ENCODE results near the gene NOC4L. TPM values are rescaled to one million over a fixed set of nuclear protein-coding genes. Genes with fewer than 3 reads are reported as not detected.

NOC4L gene
- total RNA-seq, 1 donor from 2014 or later: 10.0 TPM

DNA sequence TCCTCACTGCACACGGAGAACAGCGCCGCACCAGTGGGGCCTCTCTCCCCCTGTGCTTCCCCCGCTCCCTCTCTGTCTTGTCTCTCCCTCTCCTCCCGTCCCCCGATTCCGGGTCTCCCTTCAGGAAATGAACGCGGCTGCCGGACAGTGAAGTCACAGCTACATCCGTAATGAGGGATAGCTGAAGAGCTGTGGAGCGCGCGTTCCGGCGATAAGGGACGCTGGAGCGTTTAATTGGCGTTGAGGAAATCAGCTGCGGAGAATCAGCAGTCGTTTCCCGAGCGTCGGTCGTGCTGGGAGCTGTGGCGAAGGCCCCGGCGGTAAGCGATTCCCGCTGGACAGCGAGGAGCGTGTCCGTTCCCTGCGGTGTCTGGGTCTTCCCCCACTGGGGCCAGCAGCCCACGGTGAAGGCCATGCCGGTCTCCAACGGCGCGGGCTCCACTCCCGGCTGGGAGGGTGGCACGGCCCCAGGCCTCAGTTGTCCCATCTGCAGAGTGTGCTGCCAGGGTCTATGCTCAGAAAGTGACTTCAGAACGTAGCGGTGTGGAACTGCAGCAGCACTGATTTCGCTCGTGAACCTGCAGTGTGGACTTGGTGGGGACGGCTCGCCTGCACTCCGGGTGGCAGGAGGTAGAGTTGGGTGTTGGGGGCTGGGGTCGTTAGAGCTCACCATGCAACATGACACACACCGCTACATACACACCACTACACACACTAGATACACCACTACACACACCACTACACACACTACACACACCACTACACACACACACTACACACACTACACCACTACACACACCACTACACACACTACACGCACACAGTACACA lies 10.9 kb downstream of the NOC4L start:
- H3K27me3 ChIP-seq (ENCODE audit: control insufficient read depth, insufficient read depth, low read length): no peaks in the 10 kb centered on the region
- TF ChIP-seq, protein P1, sequence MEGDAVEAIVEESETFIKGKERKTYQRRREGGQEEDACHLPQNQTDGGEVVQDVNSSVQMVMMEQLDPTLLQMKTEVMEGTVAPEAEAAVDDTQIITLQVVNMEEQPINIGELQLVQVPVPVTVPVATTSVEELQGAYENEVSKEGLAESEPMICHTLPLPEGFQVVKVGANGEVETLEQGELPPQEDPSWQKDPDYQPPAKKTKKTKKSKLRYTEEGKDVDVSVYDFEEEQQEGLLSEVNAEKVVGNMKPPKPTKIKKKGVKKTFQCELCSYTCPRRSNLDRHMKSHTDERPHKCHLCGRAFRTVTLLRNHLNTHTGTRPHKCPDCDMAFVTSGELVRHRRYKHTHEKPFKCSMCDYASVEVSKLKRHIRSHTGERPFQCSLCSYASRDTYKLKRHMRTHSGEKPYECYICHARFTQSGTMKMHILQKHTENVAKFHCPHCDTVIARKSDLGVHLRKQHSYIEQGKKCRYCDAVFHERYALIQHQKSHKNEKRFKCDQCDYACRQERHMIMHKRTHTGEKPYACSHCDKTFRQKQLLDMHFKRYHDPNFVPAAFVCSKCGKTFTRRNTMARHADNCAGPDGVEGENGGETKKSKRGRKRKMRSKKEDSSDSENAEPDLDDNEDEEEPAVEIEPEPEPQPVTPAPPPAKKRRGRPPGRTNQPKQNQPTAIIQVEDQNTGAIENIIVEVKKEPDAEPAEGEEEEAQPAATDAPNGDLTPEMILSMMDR (IDR thresholded peaks at IDR 0.05; ENCODE audit: insufficient read depth, low read length, severe bottlenecking): no peak
- DNase-seq (ENCODE audit: low read depth) (no peak), FAIRE-seq (peak; percentile 100)
- no peak overlapping the region for H3K4me3 ChIP-seq (ENCODE audit: low read depth, low read length)
- peaks cover 3% of the 10 kb centered on the region for H3K36me3 ChIP-seq (ENCODE audit: control insufficient read depth, insufficient read depth, low read length)

DNA sequence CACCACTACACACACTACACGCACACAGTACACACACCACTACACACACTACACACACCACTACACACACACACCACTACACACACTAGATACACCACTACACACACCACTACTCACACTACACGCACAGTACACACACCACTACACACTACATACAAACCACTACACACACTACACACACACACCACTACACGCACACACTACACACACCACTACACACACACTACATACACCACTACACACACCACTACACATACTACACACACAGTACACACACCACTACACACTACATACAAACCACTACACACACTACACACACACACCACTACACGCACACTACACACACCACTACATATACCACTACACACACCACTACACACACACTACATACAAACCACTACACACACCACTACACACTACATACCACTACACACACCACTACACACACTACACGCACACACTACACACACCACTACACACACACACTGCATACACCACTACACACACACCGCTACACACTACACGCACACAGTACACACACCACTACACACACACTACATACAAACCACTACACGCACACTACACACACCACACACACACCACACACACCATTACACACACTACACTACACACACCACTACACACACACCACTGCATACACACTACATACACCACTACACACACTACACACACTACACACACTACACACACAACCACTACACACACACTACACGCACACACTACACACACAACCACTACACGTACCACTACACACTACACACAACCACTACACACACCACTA lies 11.7 kb downstream of the NOC4L start:
- TF ChIP-seq, protein P1 (IDR thresholded peaks at IDR 0.05; ENCODE audit: insufficient read depth, low read length, severe bottlenecking): no peak
- no peak for FAIRE-seq
- Histone ChIP-seq H3K4me3 (ENCODE audit: low read depth, low read length) (no peak overlapping the region), H3K36me3 (ENCODE audit: control insufficient read depth, insufficient read depth, low read length) (peaks cover 3% of the 10 kb centered on the region), H3K27me3 (ENCODE audit: control insufficient read depth, insufficient read depth, low read length) (no peaks in the 10 kb centered on the region)
- no peak for DNase-seq (ENCODE audit: low read depth)

DNA sequence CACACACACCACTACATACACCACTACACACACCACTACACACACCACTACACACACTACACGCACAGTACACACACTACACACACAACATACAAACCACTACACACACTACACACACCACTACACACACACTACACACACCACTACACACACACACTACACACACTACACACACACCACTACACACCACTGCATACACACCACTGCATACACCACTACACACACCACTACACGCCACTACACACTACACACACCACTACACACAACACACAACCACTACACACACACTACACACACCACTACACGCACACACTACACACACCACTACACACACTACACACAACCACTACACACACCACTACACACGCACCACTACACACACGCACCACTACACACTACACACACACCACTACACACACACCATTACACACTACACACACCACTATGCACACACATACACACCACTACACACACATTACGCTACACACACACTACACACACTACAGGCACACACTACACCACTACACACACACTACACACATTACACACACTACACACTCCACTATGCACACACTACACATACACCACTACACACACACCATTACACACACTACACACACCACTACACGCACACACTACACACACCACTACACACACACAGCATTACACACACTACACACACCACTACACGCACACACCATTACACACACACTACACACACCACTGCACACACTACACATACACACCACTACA lies 12.5 kb downstream of the NOC4L start:
- TF ChIP-seq, protein P1 (IDR thresholded peaks at IDR 0.05; ENCODE audit: insufficient read depth, low read length, severe bottlenecking): no peak
- no peak for DNase-seq (ENCODE audit: low read depth)
- no peak for FAIRE-seq
- peaks cover 1% of the 10 kb centered on the region for H3K36me3 ChIP-seq (ENCODE audit: control insufficient read depth, insufficient read depth, low read length)
- no peak overlapping the region for H3K4me3 ChIP-seq (ENCODE audit: low read depth, low read length)
- H3K27me3 ChIP-seq (ENCODE audit: control insufficient read depth, insufficient read depth, low read length): no peaks in the 10 kb centered on the region

DNA sequence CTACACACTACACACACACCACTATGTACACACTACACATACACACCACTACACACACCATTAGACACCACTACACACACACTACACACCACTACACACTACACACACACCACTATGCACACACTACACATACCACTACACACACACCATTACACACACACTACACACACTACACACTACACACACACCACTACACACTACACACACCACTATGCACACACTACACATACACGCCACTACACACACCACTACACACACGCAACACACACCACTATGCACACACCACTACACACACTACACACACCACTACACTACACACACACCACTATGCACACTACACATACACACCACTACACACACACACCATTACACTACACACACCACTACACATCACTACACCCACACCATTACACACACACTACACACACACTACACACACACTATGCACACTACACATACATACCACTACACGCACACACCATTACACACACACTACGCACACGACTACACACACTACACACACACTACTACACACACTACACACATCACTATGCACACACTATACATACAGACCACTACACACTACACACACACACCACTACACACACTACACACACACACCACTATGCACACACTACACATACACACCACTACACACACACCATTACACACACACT lies 13.6 kb downstream of the NOC4L start:
- H3K27me3 ChIP-seq (ENCODE audit: control insufficient read depth, insufficient read depth, low read length): no peaks in the 10 kb centered on the region
- TF ChIP-seq, protein P1 (IDR thresholded peaks at IDR 0.05; ENCODE audit: insufficient read depth, low read length, severe bottlenecking): no peak
- H3K4me3 ChIP-seq (ENCODE audit: low read depth, low read length): no peak overlapping the region
- DNase-seq (ENCODE audit: low read depth): no peak
- FAIRE-seq: peak; percentile 99
- no peaks in the 10 kb centered on the region for H3K36me3 ChIP-seq (ENCODE audit: control insufficient read depth, insufficient read depth, low read length)
